ENCODE data around the gene SUCLG2. TPM values are rescaled to one million over a fixed set of nuclear protein-coding genes. Genes with fewer than 3 reads are reported as not detected.

Gene SUCLG2
- total and polyA plus RNA-seq, 9 of the 15 experiments (the other 6 are each of a cell fraction or from before 2014, with no cell fraction given), result 10.1 to 41.4 (median 29.0) TPM

DNA sequence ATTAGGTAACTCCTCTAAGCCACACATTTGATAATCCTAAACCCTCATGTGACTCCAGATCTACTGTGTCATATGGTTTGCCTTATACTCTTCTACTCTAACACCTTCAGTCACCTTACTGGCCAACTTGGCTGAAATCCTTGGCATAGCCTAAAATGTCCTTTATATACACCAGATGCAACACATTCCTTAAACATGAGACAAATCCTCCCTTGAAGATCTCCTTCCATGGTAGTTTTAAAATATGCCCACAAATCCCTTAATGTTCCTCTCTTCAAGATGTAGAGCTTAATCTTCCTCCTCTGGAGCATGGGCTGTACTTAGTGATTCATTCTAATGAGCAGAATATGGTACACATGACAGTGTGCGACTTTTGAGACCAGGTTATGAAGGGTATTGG is 238.9 kb downstream of the SUCLG2 start:
- Histone ChIP-seq H3K79me2 (ENCODE audit: control insufficient read depth, insufficient read depth, low read length) (no peaks in the 10 kb centered on the region), H2AFZ (ENCODE audit: low read depth, low read length) (no peak overlapping the region), H3K9me3 (replicated peaks; ENCODE audit: control insufficient read depth, insufficient read depth, low read depth, low read length) (no peaks in the 10 kb centered on the region), H3K4me1 (replicated peaks in 1 of 2; ENCODE audit: control insufficient read depth in 2 of 2, insufficient read depth in 2 of 2, low read length in 2 of 2) (no peaks in the 10 kb centered on the region), H3K27me3 (ENCODE audit: control insufficient read depth in 2 of 2, insufficient read depth in 2 of 2, low read length in 2 of 2) (no peaks in the 10 kb centered on the region), H3K4me2 (ENCODE audit: insufficient read depth, low read length) (no peak overlapping the region), H3K36me3 (ENCODE audit: control insufficient read depth, insufficient read depth, low read length) (no peaks in the 10 kb centered on the region), H3K4me3 (no peak overlapping the region), H4K20me1 (replicated peaks; ENCODE audit: control insufficient read depth, insufficient read depth, low read length) (no peaks in the 10 kb centered on the region), H3K9ac (ENCODE audit: insufficient read depth in 1 of 2, low read depth in 2 of 2, low read length in 2 of 2) (no peak overlapping the region), H3K27ac (ENCODE audit: extremely low read depth, low read depth, low read length) (no peak overlapping the region), H3K9me1 (ENCODE audit: control insufficient read depth, insufficient read depth, low read length) (no peaks in the 10 kb centered on the region)
- in situ Hi-C loops (cut with MboI), result no loop called here
- TF ChIP-seq SNIP1 (IDR thresholded peaks at IDR 0.05; ENCODE audit: low read depth) (no peak), GATA2 (CRISPR knock-in tag; IDR thresholded peaks at IDR 0.05) (no peak), ZC3H11A (IDR thresholded peaks at IDR 0.05; ENCODE audit: low read depth, low read length) (no peak), HNRNPK (IDR thresholded peaks at IDR 0.05; ENCODE audit: low read depth, low read length, poor library complexity, severe bottlenecking) (no peak), KAT2B (IDR thresholded peaks at IDR 0.05; ENCODE audit: low read depth, low read length) (no peak), CHAMP1 (IDR thresholded peaks at IDR 0.05) (no peak), ZNF274 (IDR thresholded peaks at IDR 0.05; ENCODE audit: borderline replicate concordance, low read depth, low read length) (no peak), EZH2 (IDR thresholded peaks at IDR 0.05; ENCODE audit: borderline replicate concordance, low read depth, low read length) (no peak), RAD51 (IDR thresholded peaks at IDR 0.05; ENCODE audit: borderline replicate concordance, low read depth) (no peak), ZFP91 (CRISPR knock-in tag; IDR thresholded peaks at IDR 0.05) (no peak), RAD21 (CRISPR knock-in tag; conservative IDR thresholded peaks at IDR 0.05 in 1 of 2, IDR thresholded peaks at IDR 0.05 in 1 of 2) (no peak), PTRF (tag; IDR thresholded peaks at IDR 0.05) (no peak)
- TF ChIP-seq, protein P1, sequence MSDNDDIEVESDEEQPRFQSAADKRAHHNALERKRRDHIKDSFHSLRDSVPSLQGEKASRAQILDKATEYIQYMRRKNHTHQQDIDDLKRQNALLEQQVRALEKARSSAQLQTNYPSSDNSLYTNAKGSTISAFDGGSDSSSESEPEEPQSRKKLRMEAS (CRISPR knock-in tag; IDR thresholded peaks at IDR 0.05), result no peak
- TF ChIP-seq, protein P2, sequence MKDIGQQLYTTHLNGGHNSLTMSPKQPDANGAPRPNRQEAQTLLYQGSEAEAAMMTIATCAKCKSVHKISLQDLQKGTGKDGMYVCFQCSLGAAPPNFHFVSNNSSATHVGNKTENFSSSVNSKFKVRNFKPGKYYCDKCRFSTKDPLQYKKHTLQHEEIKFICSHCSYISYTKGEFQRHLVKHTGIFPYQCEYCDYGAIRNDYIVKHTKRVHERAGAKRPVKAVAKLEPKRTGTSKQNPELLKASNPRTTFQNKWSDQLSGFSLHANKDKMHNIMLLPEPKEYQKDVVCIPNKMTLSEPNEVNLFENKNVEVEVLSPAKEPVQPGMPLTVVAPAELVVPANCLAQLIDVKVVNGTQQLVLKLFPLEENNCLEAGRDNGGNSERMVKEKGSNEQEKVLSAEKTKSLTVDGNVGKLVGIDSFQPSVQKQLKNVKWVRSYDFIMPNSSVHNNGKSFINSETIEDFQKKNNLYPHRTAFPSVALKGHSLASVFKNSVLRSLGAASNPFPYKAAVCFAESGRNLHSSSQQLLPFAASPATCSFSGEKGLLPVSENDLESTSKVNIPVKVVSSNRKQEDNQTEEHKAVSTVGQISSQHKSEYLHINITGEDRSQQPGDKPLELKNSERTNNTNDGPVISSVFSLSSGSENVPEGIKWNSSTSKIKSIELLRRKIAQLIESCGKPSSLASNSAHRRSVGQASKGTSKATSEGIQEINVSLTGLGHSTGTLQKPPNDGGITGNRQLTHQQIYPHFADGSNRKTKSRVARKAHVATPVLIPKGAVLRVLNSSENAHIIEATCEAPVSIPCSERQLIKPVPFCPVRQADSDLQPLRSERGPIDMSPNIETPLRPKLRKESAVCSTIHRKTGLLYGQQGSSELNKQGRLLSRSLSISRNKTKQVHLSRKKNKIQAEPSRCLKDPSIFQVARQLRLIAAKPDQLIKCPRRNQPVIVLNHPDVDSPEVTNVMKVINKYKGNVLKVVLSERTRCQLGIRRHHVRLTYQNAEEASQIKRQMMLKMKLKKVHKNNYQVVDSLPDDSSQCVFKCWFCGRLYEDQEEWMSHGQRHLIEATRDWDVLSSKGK (CRISPR knock-in tag; IDR thresholded peaks at IDR 0.05), result no peak
- ATAC-seq (no peak), DNase-seq (ENCODE audit: extremely low read depth in 1 of 4, low spot score in 3 of 4) (no peak), FAIRE-seq (no peak)
- ChIA-PET POLR2A (no interaction called here), CTCF (ENCODE audit: low intra/inter-chr PET ratio) (no interaction called here)
- no TSS peak for BruUV-seq (replicated peaks)
- intact Hi-C loops (cut with micrococcal nuclease), result no loop called here
- 75% methylated on average over 1 of the region's 1 CpG for WGBS (ENCODE audit: insufficient coverage, low coverage, missing lambda C conversion rate)

All from K562 (cell line).